Stomach smooth muscle (tissue), 2 donors: ENCODE data around the gene FAR2.
A peak's percentile ranks its signal among the peaks of the same experiment; 100 is the strongest.

Experiments
- H3K27ac ChIP-seq: one replicate; pipeline ENCODE4 v1.7.0; 2013; ENCODE audit warnings: mild to moderate bottlenecking, low read length, inconsistent platforms
- H3K27me3 ChIP-seq, 2 donors: one replicate each; pipeline ENCODE4 v1.7.0; 2013; ENCODE audit warnings: low read length in 2 of 2; ENCODE audit not compliant: insufficient read depth in 2 of 2, control insufficient read depth in 1 of 2
- H3K36me3 ChIP-seq, 2 donors: one replicate each; pipeline ENCODE4 v1.7.0; 2013; ENCODE audit warnings: low read length in 2 of 2; ENCODE audit not compliant: control insufficient read depth in 2 of 2, insufficient read depth in 2 of 2
- H3K4me1 ChIP-seq: one replicate; pipeline ENCODE4 v1.7.0; 2013; ENCODE audit warnings: low read length; ENCODE audit not compliant: control insufficient read depth, insufficient read depth
- H3K4me3 ChIP-seq, 2 donors: one replicate each; pipeline ENCODE4 v1.7.0; 2013; ENCODE audit warnings: low read length in 2 of 2
- H3K9ac ChIP-seq, 2 donors: one replicate each; pipeline ENCODE4 v1.7.0; 2013; ENCODE audit warnings: low read length in 2 of 2, mild to moderate bottlenecking in 1 of 2
- H3K9me3 ChIP-seq, 2 donors: one replicate each; pipeline ENCODE4 v1.7.0; 2013; ENCODE audit warnings: low read length in 2 of 2; ENCODE audit not compliant: control insufficient read depth in 2 of 2
- donor health status: healthy.
- donor health status: Pancreatic carcinoma.

Gene FAR2

GRCh38 chr12:29152981-29153630, 4.0 kb downstream of the FAR2 start:
- Histone ChIP-seq H3K27me3 (no peaks in the 10 kb centered on the region), H3K9ac (no peak overlapping the region), H3K27ac (no peak overlapping the region), H3K4me3 (no peak overlapping the region), H3K4me1 (peaks cover 11% of the 10 kb centered on the region), H3K9me3 (no peaks in the 10 kb centered on the region), H3K36me3 (no peaks in the 10 kb centered on the region)

- H3K27me3 ChIP-seq = no peaks in the 10 kb centered on the region
- no peak overlapping the region for H3K27ac ChIP-seq
- H3K9me3 ChIP-seq = no peaks in the 10 kb centered on the region
- no peaks in the 10 kb centered on the region for H3K36me3 ChIP-seq
- no peak overlapping the region for H3K4me3 ChIP-seq
- peaks cover 3% of the 10 kb centered on the region for H3K4me1 ChIP-seq
- no peak overlapping the region for H3K9ac ChIP-seq
Observed at GRCh38 chr12:29155079-29155478, 6.0 kb downstream of the FAR2 start.

GRCh38 chr12:29157486-29157946, 8.4 kb downstream of the FAR2 start:
- no peak overlapping the region for H3K4me3 ChIP-seq
- H3K27ac ChIP-seq = no peak overlapping the region
- H3K9me3 ChIP-seq = no peaks in the 10 kb centered on the region
- H3K4me1 ChIP-seq = peaks cover 3% of the 10 kb centered on the region
- no peaks in the 10 kb centered on the region for H3K36me3 ChIP-seq
- H3K27me3 ChIP-seq = no peaks in the 10 kb centered on the region
- no peak overlapping the region for H3K9ac ChIP-seq

- Histone ChIP-seq H3K9ac (no peak overlapping the region), H3K27ac (no peak overlapping the region), H3K4me1 (no peaks in the 10 kb centered on the region), H3K36me3 (no peaks in the 10 kb centered on the region), H3K9me3 (no peaks in the 10 kb centered on the region), H3K4me3 (no peak overlapping the region), H3K27me3 (no peaks in the 10 kb centered on the region)
Observed at GRCh38 chr12:29158115-29158763, 9.2 kb downstream of the FAR2 start.

GRCh38 chr12:29159661-29160060, 10.6 kb downstream of the FAR2 start:
- Histone ChIP-seq H3K27ac (no peak overlapping the region), H3K9ac (no peak overlapping the region), H3K4me3 (no peak overlapping the region), H3K36me3 (no peaks in the 10 kb centered on the region), H3K9me3 (no peaks in the 10 kb centered on the region), H3K27me3 (no peaks in the 10 kb centered on the region), H3K4me1 (peaks cover 6% of the 10 kb centered on the region)

- Histone ChIP-seq H3K36me3 (no peaks in the 10 kb centered on the region), H3K4me3 (no peak overlapping the region), H3K9me3 (no peaks in the 10 kb centered on the region), H3K27me3 (no peaks in the 10 kb centered on the region), H3K9ac (no peak overlapping the region), H3K4me1 (peaks cover 9% of the 10 kb centered on the region), H3K27ac (no peak overlapping the region)
Observed at GRCh38 chr12:29160230-29160629, 11.2 kb downstream of the FAR2 start.

GRCh38 chr12:29163146-29163545, 14.1 kb downstream of the FAR2 start:
- peaks cover 9% of the 10 kb centered on the region for H3K4me1 ChIP-seq
- no peak overlapping the region for H3K27ac ChIP-seq
- no peaks in the 10 kb centered on the region for H3K27me3 ChIP-seq
- no peaks in the 10 kb centered on the region for H3K36me3 ChIP-seq
- no peak overlapping the region for H3K9ac ChIP-seq
- no peak overlapping the region for H3K4me3 ChIP-seq
- H3K9me3 ChIP-seq = no peaks in the 10 kb centered on the region

GRCh38 chr12:29164477-29165393, 15.7 kb downstream of the FAR2 start:
- H3K27ac ChIP-seq = peak overlapping the region; percentile 77

GRCh38 chr12:29167445-29167844, 18.4 kb downstream of the FAR2 start:
- H3K4me3 ChIP-seq = no peak overlapping the region
- H3K27ac ChIP-seq = no peak overlapping the region

More at GRCh38 chr12:29164477-29165393, 15.7 kb downstream of the FAR2 start:
- H3K9me3 ChIP-seq = no peaks in the 10 kb centered on the region
- no peak overlapping the region for H3K9ac ChIP-seq
- H3K36me3 ChIP-seq = no peaks in the 10 kb centered on the region
- peaks cover 9% of the 10 kb centered on the region for H3K4me1 ChIP-seq
- H3K4me3 ChIP-seq = peak overlapping the region; percentile 9 to 36
- no peaks in the 10 kb centered on the region for H3K27me3 ChIP-seq

GRCh38 chr12:29167988-29168387, 18.9 kb downstream of the FAR2 start:
- Histone ChIP-seq H3K9ac (no peak overlapping the region), H3K27me3 (no peaks in the 10 kb centered on the region), H3K9me3 (no peaks in the 10 kb centered on the region), H3K4me3 (no peak overlapping the region), H3K27ac (no peak overlapping the region), H3K4me1 (peaks cover 9% of the 10 kb centered on the region), H3K36me3 (no peaks in the 10 kb centered on the region)

More at GRCh38 chr12:29167445-29167844, 18.4 kb downstream of the FAR2 start:
- Histone ChIP-seq H3K27me3 (no peaks in the 10 kb centered on the region), H3K36me3 (no peaks in the 10 kb centered on the region), H3K9me3 (no peaks in the 10 kb centered on the region), H3K4me1 (peaks cover 9% of the 10 kb centered on the region), H3K9ac (no peak overlapping the region)
